Astrocyte of the spinal cord (primary cell): Measurements from ENCODE around the gene MTREX.

Experiments used
- DNase-seq: peaks from one replicate; pipeline ENCODE4 v3.0.0; 2011; ENCODE audit warnings: low read depth, low spot score
- H3K4me3 ChIP-seq: 2 replicates; pipeline ENCODE4 v1.5.1; 2011; ENCODE audit warnings: low read depth, mild to moderate bottlenecking, low read length, moderate library complexity
- CTCF ChIP-seq: IDR thresholded peaks from 2 replicates; pipeline ENCODE4 v1.5.1; 2012; ENCODE audit warnings: low read depth, mild to moderate bottlenecking, low read length, inconsistent platforms
- in situ Hi-C: cut with HindIII; loops from 2 replicates; pipeline ENCODE4 v1.10.0; 2017; ENCODE audit warnings: low sequenced_read_pairs

MTREX gene

GRCh38 chr5:55290991-55291390 is 16.8 kb upstream of the MTREX start:
- no peak for TF ChIP-seq CTCF
- DNase-seq = no peak
- no peak overlapping the region for H3K4me3 ChIP-seq
- in situ Hi-C loops = no loop called here

- in situ Hi-C loops = no loop called here
- no peak overlapping the region for H3K4me3 ChIP-seq
- no peak for DNase-seq
- TF ChIP-seq CTCF = no peak
These were observed 12.9 kb upstream of the MTREX start for GRCh38 chr5:55294935-55295334.

GRCh38 chr5:55300890-55301289 is 6.9 kb upstream of the MTREX start:
- H3K4me3 ChIP-seq = no peak overlapping the region
- in situ Hi-C loops = no loop called here
- TF ChIP-seq CTCF = no peak
- DNase-seq = no peak

GRCh38 chr5:55303238-55303690 is 4.5 kb upstream of the MTREX start:
- no peak for TF ChIP-seq CTCF
- H3K4me3 ChIP-seq = no peak overlapping the region
- in situ Hi-C loops = no loop called here
- DNase-seq = peak; percentile 83

GRCh38 chr5:55304584-55304983 is 3.2 kb upstream of the MTREX start:
- in situ Hi-C loops = no loop called here
- TF ChIP-seq CTCF = no peak
- no peak for DNase-seq
- no peak overlapping the region for H3K4me3 ChIP-seq

GRCh38 chr5:55305345-55305744 is 2.4 kb upstream of the MTREX start:
- no peak for DNase-seq
- in situ Hi-C loops = no loop called here
- H3K4me3 ChIP-seq = no peak overlapping the region
- TF ChIP-seq CTCF = no peak
